Upper lobe of right lung (tissue), 1 donor: ENCODE results near the gene DOCK1. TPM values are rescaled to one million over a fixed set of nuclear protein-coding genes. Genes with fewer than 3 reads are reported as not detected.

Experiments used
- ATAC-seq: fragments of 200-7000 bp; cut with Tn5 transposase; one replicate; pipeline ENCODE4 v1.9.1; 2020; ENCODE audit warnings: mild to moderate bottlenecking, moderate library complexity
- DNase-seq: peaks from one replicate; pipeline ENCODE4 v3.0.0-alpha.2; 2020
- H3K27ac ChIP-seq: fragments of 200-600 bp; one replicate; pipeline ENCODE4 v1.8.0; 2022
- H3K27me3 ChIP-seq: fragments of 200-600 bp; one replicate; pipeline ENCODE4 v1.8.0; 2022; ENCODE audit warnings: mild to moderate bottlenecking
- H3K36me3 ChIP-seq: fragments of 200-600 bp; one replicate; pipeline ENCODE4 v1.8.0; 2022
- H3K4me1 ChIP-seq: fragments of 200-600 bp; one replicate; pipeline ENCODE4 v1.8.0; 2022
- H3K4me3 ChIP-seq: fragments of 200-600 bp; one replicate; pipeline ENCODE4 v1.8.0; 2022; ENCODE audit warnings: mild to moderate bottlenecking
- H3K9me3 ChIP-seq: fragments of 200-600 bp; one replicate; pipeline ENCODE4 v1.8.0; 2022
- intact Hi-C: fragments of 100-400 bp; cut with DNase I; formaldehyde crosslinking; loops from one replicate; pipeline ENCODE4 v1.11.0; 2022
- total RNA-seq: library from RNA; stranded (reverse); fragmentation: NEBNext Ultra II Directional; extraction: Animal tissue kit (Norgen Biotek cat#: 25700); gene quantifications from one replicate; pipeline ENCODE4 v1.2.1, GENCODE V29; 2021
- TF ChIP-seq, protein P1 (sequence below): fragments of 200-600 bp; IDR thresholded peaks from one replicate; pipeline ENCODE4 v1.8.0; 2022; ENCODE audit warnings: antibody characterized with exemption
- donor health status: DM: no; HTN: yes; CAD: no; lungs with severe emphysema.

Gene DOCK1
- total RNA-seq, 1 donor from 2014 or later = 46.4 TPM

DNA sequence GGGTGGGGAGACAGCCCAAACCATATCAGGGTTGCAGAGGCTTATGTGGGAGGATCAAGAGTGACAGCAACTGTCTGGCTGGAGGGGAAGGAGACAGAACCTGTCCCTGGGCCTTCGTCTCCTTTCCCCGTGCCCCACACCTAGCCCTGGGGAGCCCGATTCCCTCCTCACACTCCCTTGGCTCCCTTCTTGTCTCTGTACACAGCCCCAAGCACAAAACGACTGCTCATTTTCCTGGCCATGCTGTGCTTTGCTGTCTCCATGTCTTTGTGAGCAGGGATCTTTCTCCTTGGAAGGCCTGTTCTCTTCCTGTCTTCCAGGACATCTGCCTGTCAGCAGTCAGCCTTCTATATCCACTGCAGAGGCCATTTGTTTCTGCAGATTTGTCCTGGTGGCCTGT, 177.4 kb downstream of the DOCK1 start:
- DNase-seq = no peak
- no peak overlapping the region for H3K27ac ChIP-seq
- ATAC-seq = no peak
- intact Hi-C loops = no loop called here
- H3K4me1 ChIP-seq = no peaks in the 10 kb centered on the region
- H3K9me3 ChIP-seq = no peaks in the 10 kb centered on the region
- no peaks in the 10 kb centered on the region for H3K36me3 ChIP-seq
- H3K4me3 ChIP-seq = no peak overlapping the region
- H3K27me3 ChIP-seq = no peaks in the 10 kb centered on the region
- TF ChIP-seq, protein P1, sequence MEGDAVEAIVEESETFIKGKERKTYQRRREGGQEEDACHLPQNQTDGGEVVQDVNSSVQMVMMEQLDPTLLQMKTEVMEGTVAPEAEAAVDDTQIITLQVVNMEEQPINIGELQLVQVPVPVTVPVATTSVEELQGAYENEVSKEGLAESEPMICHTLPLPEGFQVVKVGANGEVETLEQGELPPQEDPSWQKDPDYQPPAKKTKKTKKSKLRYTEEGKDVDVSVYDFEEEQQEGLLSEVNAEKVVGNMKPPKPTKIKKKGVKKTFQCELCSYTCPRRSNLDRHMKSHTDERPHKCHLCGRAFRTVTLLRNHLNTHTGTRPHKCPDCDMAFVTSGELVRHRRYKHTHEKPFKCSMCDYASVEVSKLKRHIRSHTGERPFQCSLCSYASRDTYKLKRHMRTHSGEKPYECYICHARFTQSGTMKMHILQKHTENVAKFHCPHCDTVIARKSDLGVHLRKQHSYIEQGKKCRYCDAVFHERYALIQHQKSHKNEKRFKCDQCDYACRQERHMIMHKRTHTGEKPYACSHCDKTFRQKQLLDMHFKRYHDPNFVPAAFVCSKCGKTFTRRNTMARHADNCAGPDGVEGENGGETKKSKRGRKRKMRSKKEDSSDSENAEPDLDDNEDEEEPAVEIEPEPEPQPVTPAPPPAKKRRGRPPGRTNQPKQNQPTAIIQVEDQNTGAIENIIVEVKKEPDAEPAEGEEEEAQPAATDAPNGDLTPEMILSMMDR = no peak

DNA sequence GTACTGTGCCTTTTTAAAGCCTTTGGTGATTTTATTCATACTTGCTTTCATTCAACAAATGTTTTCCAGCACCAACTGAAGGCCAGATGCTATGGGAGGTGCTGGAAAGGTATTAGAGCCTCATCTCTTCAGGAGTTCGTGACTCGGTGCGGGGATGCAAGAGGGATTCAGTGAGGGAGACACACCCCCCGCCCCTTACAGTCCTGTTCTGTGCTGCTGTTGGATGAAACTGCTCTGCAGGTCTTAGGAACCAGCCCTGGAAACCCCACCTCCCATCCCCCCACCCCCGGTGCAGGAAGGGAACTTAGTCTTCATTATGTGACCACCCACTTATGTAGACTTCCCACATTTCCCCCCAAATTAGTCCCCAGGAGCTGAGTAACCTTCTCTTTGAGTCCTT, 180.7 kb downstream of the DOCK1 start:
- no peak for DNase-seq
- ATAC-seq = no peak
- Histone ChIP-seq H3K27me3 (no peaks in the 10 kb centered on the region), H3K36me3 (no peaks in the 10 kb centered on the region), H3K4me3 (no peak overlapping the region), H3K9me3 (no peaks in the 10 kb centered on the region), H3K27ac (no peak overlapping the region), H3K4me1 (no peaks in the 10 kb centered on the region)
- intact Hi-C loops = no loop called here
- TF ChIP-seq, protein P1 = no peak

DNA sequence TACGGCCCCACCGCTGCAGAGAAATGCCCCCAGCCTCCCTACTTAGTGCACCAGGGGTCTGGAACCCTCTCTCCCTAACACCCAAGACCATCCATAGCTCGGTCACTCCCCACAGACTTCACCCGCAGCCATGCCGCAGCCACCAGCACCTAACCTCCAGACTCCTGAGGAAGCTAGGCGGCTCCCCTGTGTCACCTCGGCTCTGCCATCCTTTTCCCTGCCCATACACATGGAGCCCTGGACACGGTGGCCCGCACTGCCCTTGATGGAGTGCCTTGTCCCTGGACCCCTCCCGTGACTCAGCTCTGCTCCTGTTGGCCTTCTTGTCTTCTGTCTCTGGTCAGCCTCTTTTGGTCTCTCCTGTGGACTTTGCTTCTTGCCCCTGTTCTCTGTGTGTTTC, 183.7 kb downstream of the DOCK1 start:
- DNase-seq (no peak), ATAC-seq (no peak)
- Histone ChIP-seq H3K4me1 (no peaks in the 10 kb centered on the region), H3K9me3 (no peaks in the 10 kb centered on the region), H3K27me3 (no peaks in the 10 kb centered on the region), H3K27ac (no peak overlapping the region), H3K36me3 (no peaks in the 10 kb centered on the region), H3K4me3 (no peak overlapping the region)
- TF ChIP-seq, protein P1 = no peak
- intact Hi-C loops = no loop called here

- Histone ChIP-seq H3K27me3 (no peaks in the 10 kb centered on the region), H3K9me3 (no peaks in the 10 kb centered on the region), H3K4me3 (no peak overlapping the region), H3K4me1 (no peaks in the 10 kb centered on the region), H3K36me3 (no peaks in the 10 kb centered on the region), H3K27ac (no peak overlapping the region)
- ATAC-seq (no peak), DNase-seq (no peak)
- TF ChIP-seq, protein P1 = no peak
- intact Hi-C loops = no loop called here
Measured at GRCh38 chr10:127089446-127089845, 184.2 kb downstream of the DOCK1 start.

- Histone ChIP-seq H3K27ac (no peak overlapping the region), H3K4me3 (no peak overlapping the region), H3K36me3 (peaks cover 6% of the 10 kb centered on the region), H3K4me1 (no peaks in the 10 kb centered on the region), H3K9me3 (no peaks in the 10 kb centered on the region), H3K27me3 (no peaks in the 10 kb centered on the region)
- ATAC-seq = no peak
- TF ChIP-seq, protein P1 = no peak
- DNase-seq = no peak
- intact Hi-C loops = no loop called here
Measured at GRCh38 chr10:127090138-127090537, 184.9 kb downstream of the DOCK1 start.

DNA sequence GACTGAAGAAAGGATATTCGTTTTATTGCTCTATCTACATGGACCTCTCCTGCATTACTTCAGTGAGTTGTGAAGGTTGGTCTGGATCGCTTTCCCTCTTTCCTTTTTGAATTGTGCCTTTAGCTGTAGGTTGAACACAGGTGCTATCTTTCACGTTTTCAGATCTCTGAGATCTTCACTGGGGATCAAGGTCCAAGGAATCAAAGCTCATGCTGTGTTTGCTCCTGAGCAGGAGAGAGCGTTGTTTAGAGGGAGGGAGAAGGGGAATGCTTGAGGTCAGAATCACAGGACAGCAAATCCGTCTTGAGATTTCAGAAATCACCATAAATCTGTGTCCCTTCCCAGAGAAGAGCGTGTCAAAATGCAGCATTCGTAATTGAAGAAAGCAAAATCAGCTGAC, 186.1 kb downstream of the DOCK1 start:
- Histone ChIP-seq H3K27ac (no peak overlapping the region), H3K9me3 (no peaks in the 10 kb centered on the region), H3K36me3 (peaks cover 7% of the 10 kb centered on the region), H3K4me3 (no peak overlapping the region), H3K4me1 (no peaks in the 10 kb centered on the region), H3K27me3 (no peaks in the 10 kb centered on the region)
- intact Hi-C loops = no loop called here
- no peak for DNase-seq
- no peak for ATAC-seq
- TF ChIP-seq, protein P1 = no peak
